Suppressor macrophage treated with lipopolysaccharide for 4 hours (primary cell): ENCODE data around the gene CALD1.

Source experiments
- DNase-seq: peaks from one replicate; pipeline ENCODE4 v3.0.0-alpha.2; 2020

The CALD1 gene

DNA sequence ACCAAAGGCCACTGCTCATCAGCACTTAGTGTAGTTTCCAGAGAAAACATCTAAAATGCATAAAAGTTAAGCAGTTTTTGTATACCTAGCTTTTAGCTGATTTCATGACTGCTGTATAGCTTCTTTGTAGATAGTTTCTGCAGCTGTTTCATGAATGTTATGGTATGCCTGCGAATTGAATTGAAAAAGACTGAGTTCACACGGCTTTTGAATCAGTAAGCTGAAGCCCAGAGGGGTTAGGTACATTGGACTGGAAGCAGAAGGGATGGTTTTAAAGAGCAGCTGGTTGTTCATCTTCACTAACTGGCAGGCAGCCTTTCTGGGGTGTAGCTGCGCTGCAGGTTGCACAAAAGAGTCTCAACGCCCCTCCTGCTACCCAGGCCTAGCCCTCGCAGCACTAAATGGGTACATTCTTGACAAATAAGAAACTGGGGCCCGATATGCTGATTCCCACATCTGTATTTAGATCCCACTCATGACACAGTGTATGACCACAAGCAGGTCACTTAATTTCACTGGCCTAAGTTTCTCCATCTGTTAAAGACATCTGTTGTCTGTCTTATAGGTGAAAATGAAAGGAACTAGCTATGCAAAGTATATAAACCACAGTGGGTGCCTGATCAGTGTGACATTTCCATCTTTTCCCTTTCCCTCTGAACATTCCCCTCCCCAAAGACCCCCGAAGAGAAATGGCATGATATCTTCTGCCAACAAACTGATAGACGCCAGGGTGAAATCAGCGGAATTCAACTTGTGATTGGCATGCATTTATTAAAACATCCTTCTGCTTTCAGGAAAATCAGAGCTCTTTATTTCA is 120.9 kb downstream of the CALD1 start:
- no peak for DNase-seq

- no peak for DNase-seq
Observed at GRCh38 chr7:134901389-134902020, 122.1 kb downstream of the CALD1 start.

GRCh38 chr7:134902058-134902457 is 122.6 kb downstream of the CALD1 start:
- peak; percentile 8 for DNase-seq

DNA sequence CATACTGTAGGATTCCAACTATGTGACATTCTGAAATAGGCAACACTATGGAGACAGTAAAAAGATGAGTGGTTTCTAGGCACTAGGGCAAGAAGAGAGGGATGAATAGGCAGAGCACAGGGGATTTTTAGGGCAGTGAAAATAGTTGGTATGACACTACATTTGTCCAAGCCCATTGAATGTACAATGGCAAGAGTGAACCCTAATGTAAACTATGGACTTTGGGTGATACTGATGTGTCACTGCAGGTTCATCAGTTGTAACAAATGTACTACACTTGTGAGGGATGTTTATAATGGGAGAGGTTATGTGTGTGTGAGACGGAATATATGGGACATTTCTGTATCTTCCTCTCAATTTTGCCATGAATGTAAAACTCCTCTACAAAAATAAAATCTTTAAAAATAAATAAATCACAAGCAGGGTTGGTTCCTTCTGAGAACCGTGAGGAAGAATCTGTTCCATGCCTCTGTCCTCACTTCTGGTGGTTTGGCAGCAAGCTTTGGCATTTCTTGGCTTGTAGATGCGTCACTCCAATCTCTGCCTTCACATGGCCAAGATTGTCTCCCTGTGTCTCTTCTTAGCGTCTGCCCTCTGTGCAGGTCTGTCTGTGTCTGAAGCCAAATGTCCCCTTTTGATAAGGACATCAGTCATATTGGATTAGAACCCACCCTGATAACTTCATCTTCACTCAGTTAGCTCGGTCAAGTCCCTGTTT is 123.8 kb downstream of the CALD1 start:
- DNase-seq, result no peak

DNA sequence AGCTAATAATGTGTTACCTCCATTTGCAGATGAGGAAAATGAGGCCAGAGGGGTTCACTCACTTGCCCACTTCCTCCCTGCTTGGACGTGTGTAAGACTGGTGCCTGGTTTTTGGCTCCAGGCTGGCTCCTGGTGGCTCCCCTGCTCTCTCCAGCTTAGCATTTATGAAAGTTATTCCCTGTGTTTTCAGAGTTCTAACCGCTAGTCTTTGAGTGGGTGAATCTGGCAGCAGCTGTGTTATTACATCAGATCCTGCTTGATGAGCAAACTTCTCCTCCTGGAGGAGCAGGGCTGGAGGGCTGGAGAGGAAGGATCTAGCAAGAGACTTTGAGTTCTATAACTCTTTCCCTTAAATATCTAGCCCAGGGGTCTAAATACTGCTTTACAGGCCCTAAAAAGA is 125.9 kb downstream of the CALD1 start:
- DNase-seq, result peak; percentile 39

GRCh38 chr7:134907000-134907399 is 127.6 kb downstream of the CALD1 start:
- no peak for DNase-seq

DNA sequence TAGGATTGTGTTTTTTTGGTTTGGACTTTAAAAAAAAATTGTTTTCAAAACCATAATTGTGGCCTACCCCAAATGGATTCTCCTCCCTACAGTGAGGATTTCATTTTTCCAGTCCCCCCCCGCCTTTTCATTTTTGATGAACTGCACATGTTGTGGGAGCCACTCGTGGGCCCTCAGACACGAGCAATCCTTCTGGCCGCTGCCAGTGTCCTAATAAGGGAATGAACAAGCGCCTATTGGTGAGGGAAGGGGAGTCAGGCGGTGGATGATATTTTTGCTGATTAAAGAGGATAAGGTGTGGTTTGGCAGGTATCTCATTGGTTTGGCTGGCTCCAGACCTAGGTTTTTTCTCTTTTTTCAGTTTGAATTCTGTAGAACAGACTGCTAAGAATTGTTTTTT is 128.2 kb downstream of the CALD1 start:
- no peak for DNase-seq

DNA sequence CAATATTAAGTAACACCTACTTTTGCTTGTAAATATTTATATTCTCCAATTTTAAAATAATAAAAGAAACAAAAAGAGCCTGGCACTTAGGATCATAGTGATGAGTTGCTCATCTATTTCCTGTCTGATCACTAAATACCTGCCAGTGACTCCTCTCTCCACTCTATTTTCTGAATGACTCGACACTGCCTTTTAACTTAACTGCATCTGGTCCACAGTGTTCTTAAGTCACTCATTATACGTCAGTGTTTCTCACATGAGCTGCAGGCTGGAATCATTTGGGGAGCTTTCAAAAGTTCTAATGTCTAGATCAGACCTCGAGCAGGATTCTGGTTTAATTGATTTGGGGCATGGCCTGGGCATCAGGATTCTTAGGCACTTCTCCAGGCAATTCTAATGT is 128.9 kb downstream of the CALD1 start:
- no peak for DNase-seq

DNA sequence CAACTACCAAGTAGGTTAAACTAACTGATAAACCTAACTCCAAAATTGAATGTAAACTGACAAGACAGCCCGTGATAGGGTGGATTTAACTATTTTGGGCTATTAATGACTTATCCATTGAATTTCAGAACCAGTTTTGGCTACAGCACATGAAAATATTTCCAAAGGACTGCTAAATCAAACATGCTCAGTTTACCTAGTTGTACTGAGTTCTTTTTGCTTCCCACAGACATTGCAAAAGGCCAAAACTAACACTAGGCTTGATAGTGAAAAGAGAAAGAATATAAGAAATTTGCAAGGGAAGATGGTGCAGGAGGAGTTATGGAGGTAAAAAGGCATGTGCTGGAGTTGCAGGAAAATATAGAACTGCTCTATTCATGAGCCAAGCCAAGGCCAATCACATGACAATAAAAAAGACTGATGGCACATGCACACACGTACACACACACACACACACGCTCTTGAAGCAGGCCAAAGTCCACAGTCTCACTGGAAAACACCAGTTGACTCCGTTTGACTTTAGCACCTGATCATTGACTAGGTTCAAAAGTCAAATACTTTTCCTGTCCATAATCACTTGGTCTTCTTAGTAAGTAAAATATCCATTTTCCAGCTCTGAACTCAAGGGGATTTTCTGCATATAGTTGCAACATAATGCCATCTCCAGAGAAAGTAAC is 130.9 kb downstream of the CALD1 start:
- no peak for DNase-seq

- DNase-seq, result no peak
Observed at GRCh38 chr7:134910968-134911367, 131.5 kb downstream of the CALD1 start.

DNA sequence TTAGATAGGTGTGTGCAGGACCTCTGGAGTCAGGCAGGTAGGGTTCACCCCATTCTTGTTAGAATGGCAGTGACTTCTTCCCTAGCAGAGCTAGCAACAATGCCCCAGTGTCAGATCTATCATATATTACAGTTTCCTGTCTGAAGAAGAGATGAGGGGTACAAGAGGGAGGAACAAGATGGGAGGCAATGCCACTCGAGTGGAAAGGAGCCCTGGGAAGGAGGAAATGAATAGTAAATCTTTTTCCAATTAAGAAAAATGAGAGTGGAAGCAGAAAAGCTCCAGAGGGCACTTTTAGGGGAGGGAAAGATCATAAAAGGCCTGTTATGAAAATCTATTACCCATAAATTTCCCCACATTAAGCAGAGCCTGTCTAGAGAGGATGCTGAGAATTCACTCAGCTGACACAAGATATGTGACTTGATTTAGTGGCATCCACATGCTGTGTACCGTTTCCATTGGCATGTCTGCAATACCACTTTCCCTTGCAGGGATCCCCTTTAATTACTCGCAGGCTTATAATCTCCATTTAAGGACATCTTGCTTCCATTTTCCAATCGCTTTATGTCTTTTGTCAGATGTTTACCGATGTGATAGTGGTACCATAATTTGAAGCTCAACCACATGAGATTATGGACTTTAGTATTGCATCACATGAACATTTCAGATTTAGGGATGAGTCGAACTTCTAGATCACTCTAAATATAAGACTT is 136.9 kb downstream of the CALD1 start:
- no peak for DNase-seq

- no peak for DNase-seq
Observed at GRCh38 chr7:134919240-134919641, 139.8 kb downstream of the CALD1 start.

DNA sequence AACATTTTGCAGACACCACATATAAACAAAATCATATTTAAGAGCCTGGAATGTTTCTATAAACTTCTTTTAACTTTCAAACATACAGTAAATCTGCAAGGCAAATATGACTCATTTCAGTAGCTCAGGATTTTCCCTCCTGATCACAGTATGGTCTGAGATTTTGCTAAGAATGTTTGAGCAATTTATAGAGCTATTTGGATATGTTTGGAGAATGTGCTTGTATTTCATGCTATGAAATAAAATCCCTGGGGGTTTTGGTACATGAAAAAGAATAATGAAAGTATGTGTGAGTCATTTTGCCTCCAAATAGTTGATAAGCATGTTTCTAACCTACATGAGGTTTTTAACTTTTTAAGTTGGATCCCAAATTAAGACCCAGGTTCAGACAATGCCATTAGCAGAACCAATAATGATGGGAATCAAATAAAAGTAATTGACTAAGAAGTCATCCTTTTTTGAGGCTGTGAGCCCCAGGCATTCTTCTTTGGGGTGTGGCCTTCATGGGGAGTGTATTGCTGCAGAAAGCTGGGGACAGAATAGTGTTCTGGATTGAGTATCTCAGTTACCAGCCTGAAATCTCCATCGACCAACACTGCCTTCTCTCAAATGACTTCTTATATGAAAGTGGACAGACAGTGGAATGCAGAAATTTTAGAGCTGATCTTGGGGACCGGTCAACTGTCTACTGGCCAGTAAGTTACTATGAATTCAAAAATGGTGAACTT is 140.8 kb downstream of the CALD1 start:
- no peak for DNase-seq

GRCh38 chr7:134922720-134923704 is 143.6 kb downstream of the CALD1 start:
- DNase-seq, result no peak

GRCh38 chr7:134925766-134926165 is 146.3 kb downstream of the CALD1 start:
- DNase-seq, result no peak

GRCh38 chr7:134926396-134926795 is 147.0 kb downstream of the CALD1 start:
- no peak for DNase-seq

GRCh38 chr7:134927076-134927475 is 147.6 kb downstream of the CALD1 start:
- DNase-seq, result no peak

DNA sequence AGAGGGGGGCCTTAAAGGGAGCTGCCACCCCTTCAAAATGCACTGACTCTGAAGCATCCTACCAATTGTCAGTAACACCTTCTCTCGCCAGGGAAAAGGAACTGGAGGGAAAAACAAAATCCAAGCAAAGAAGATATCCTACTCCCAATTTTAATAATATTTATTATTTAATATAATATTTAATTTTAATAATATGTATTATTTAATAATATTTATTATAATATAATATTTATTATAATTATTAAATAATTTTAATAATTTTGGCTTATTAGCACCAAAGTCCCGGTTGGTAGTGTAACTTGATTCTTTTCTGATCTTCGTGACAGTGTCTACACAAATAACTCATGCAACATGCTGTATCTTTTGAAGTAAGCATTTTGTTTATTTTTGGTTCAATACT is 148.3 kb downstream of the CALD1 start:
- DNase-seq, result no peak

- DNase-seq, result no peak
Observed at GRCh38 chr7:134928554-134928953, 149.1 kb downstream of the CALD1 start.

DNA sequence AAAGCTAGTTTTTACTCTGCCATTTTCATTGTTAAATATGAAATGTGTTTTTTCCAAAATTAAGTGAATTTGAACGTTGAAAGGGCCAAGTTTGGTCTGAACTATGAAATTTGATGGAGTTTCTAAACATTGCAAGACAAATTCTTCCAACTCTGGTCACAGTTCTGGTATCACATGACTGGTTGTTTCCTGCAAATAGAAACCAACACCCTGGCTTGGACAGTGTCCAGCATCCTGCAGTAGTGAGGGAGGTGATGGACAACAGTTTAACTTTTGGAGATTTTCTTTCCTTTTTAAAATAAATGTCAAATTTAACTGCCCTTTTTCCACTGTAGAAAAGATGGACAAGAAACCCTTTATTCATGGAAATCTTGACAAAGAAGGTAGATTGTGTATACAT is 152.1 kb downstream of the CALD1 start:
- no peak for DNase-seq
